Gastrocnemius medialis (tissue), 4 donors: Measurements from ENCODE around the gene FCHO2.
"Not testable (repeated sequence)": the region's sequence is repeated elsewhere in the genome, so short reads cannot be mapped to it uniquely, and the experiment has no call there.

Experiments
- CTCF ChIP-seq, 5 experiments: fragments of 450-650 bp in 3 of 5; fragments of 200-600 bp in 2 of 5; sonication (generic) in 2 of 5; IDR thresholded peaks in 4 of 5; conservative IDR thresholded peaks in 1 of 5; 1 replicate in 4 of 5; 2 replicates in 1 of 5; pipeline ENCODE4 v1.5.1; 2016 to 2019; ENCODE audit warnings: antibody characterized with exemption in 5 of 5, mild to moderate bottlenecking in 3 of 5, moderate library complexity in 3 of 5
- POLR2A ChIP-seq, 2 donors: fragments of 450-650 bp; IDR thresholded peaks; one replicate each; pipeline ENCODE4 v1.6.1; 2017; ENCODE audit warnings: antibody characterized with exemption in 2 of 2, mild to moderate bottlenecking in 2 of 2, moderate library complexity in 2 of 2

DNA sequence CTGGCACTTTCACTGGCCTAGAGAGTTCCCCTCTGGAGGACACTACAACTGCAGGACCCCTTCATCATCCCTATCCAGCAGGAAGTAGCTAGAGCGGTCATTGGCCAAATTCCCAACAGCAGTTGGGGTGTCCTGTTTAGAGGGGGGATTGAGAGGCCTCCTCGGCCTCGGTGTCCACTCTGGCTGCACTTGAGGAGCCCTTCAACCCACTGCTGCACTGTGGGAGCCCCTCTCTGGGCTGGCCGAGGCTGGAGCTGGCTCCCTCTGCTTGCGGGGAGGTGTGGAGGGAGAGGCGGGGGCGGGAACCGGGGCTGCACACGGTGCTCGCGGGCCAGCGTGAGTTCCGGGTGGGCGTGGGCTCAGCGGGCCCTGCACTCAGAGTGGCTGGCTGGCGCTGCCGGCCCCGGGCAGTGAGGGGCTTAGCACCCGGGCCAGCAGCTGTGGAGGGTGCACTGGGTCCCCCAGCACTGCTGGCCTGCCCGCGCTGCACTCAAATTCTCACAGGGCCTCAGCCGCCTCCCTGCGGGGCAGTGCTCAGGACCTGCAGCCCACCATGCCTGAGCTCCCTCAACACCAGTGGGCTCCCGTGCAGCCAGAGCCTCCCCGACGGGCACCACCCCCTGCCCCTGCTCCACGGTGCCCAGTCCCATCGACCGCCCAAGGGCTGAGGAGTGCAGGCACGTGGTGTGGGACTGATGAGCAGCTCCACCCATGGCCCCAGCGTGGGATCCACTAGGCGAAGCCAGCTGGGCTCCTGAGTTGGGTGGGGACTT, 20.7 kb upstream of the FCHO2 start:
- not testable (repeated sequence) for TF ChIP-seq CTCF (IDR thresholded peaks at IDR 0.05 in 4 of 5, conservative IDR thresholded peaks at IDR 0.05 in 1 of 5); POLR2A (IDR thresholded peaks at IDR 0.05)
